Body of pancreas (tissue), 4 donors: ENCODE data around the gene MISP.

Source experiments
- CTCF ChIP-seq, 7 experiments: fragments of 450-650 bp in 4 of 7; fragments of 200-600 bp in 3 of 7; sonication (generic) in 3 of 7; IDR thresholded peaks; one replicate each; pipeline ENCODE4 v1.5.1; 2016 to 2019; ENCODE audit warnings: antibody characterized with exemption in 7 of 7
- POLR2A ChIP-seq, 3 donors: fragments of 450-650 bp; IDR thresholded peaks; one replicate each; pipeline ENCODE4 v1.6.1; 2016; ENCODE audit warnings: antibody characterized with exemption in 3 of 3, mild to moderate bottlenecking in 2 of 3

GRCh38 chr19:731000-731399 is 19.9 kb upstream of the MISP start:
- TF ChIP-seq CTCF (IDR thresholded peaks at IDR 0.05) (no peak), POLR2A (IDR thresholded peaks at IDR 0.05) (no peak)
